DND-41 (cell line): Measurements from ENCODE around the gene SEMA3D.

Source experiments
- ATAC-seq: fragments of 200-7000 bp; cut with Tn5 transposase; 3 replicates; pipeline ENCODE4 v1.9.1; 2021; ENCODE audit warnings: low read depth; ENCODE audit not compliant: insufficient read depth
- DNase-seq: peaks from one replicate; pipeline ENCODE4 v3.0.0-alpha.2; 2020
- H2AFZ ChIP-seq: 2 replicates; pipeline ENCODE4 v1.6.0; 2012; ENCODE audit warnings: low read depth, low read length
- H3K27ac ChIP-seq: 2 replicates; pipeline ENCODE4 v1.5.1; 2012; ENCODE audit warnings: low read length, inconsistent platforms
- H3K27me3 ChIP-seq: fragments of 200-600 bp; sonication (generic); 2 replicates; pipeline ENCODE4 v1.6.0; 2012; ENCODE audit warnings: low read length, mild to moderate bottlenecking, inconsistent platforms; ENCODE audit not compliant: insufficient read depth, poor library complexity
- H3K36me3 ChIP-seq: 2 replicates; pipeline ENCODE4 v1.5.1; 2012; ENCODE audit warnings: low read length, inconsistent platforms; ENCODE audit not compliant: insufficient read depth
- H3K4me1 ChIP-seq: 2 replicates; pipeline ENCODE4 v1.5.1; 2012; ENCODE audit warnings: mild to moderate bottlenecking, low read length; ENCODE audit not compliant: insufficient read depth
- H3K4me2 ChIP-seq: 2 replicates; pipeline ENCODE4 v1.6.0; 2012; ENCODE audit warnings: mild to moderate bottlenecking, moderate library complexity, low read length, inconsistent platforms; ENCODE audit not compliant: insufficient read depth
- H3K4me3 ChIP-seq, 2 experiments: fragments of 200-600 bp in 1 of 2; shearing (Covaris generic) in 1 of 2; 2 replicates each; pipeline ENCODE4 v1.5.1; 2012 to 2016; ENCODE audit warnings: inconsistent platforms in 2 of 2, low read length in 2 of 2, mild to moderate bottlenecking in 2 of 2, low read depth in 1 of 2, moderate library complexity in 1 of 2
- H3K79me2 ChIP-seq: 2 replicates; pipeline ENCODE4 v1.6.0; 2012; ENCODE audit warnings: low read length, inconsistent platforms; ENCODE audit not compliant: insufficient read depth
- H3K9ac ChIP-seq: 2 replicates; pipeline ENCODE4 v1.6.0; 2012; ENCODE audit warnings: low read depth, mild to moderate bottlenecking, inconsistent platforms, low read length, moderate library complexity
- H3K9me3 ChIP-seq: 2 replicates; pipeline ENCODE4 v1.5.1; 2012; ENCODE audit warnings: low read length, moderate library complexity, mild to moderate bottlenecking, inconsistent platforms; ENCODE audit not compliant: insufficient read depth, severe bottlenecking
- H4K20me1 ChIP-seq: 2 replicates; pipeline ENCODE4 v1.6.0; 2012; ENCODE audit warnings: low read length; ENCODE audit not compliant: insufficient read depth
- EZH2 ChIP-seq: IDR thresholded peaks from 3 replicates; pipeline ENCODE4 v1.6.1; 2012; ENCODE audit warnings: borderline replicate concordance, low read depth, mild to moderate bottlenecking, moderate library complexity, low read length, inconsistent platforms; ENCODE audit not compliant: severe bottlenecking
- TF ChIP-seq, protein P1 (sequence below): IDR thresholded peaks from 2 replicates; pipeline ENCODE4 v1.5.1; 2012; ENCODE audit warnings: borderline replicate concordance, low read length, moderate library complexity, mild to moderate bottlenecking; ENCODE audit not compliant: poor library complexity, severe bottlenecking; ENCODE audit errors: extremely low read depth

SEMA3D gene

DNA sequence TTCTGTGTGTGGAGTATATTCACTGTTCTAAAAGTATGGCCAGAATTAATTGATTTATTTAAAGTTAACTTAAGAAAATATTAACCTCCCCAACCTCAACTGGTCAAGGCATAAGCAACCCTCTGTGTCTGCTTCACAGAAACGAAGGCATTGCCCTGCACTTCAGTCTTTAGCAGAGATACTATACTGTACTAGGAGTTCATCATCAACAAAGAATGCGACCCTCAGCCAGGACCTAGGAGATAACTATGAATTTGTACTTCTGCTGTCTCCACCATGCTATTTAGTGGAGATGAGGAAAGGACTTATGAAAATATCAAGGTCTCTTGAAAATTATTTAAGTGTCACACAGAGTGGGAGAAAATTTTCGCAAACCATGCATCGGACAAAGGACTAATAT lies 35.7 kb upstream of the SEMA3D start:
- H3K9me3 ChIP-seq: no peaks in the 10 kb centered on the region
- H4K20me1 ChIP-seq: no peaks in the 10 kb centered on the region
- H3K79me2 ChIP-seq: no peaks in the 10 kb centered on the region
- ATAC-seq (no peak), DNase-seq (no peak)
- no peak overlapping the region for H3K4me2 ChIP-seq
- H3K4me3 ChIP-seq: no peak overlapping the region
- TF ChIP-seq, protein P1, sequence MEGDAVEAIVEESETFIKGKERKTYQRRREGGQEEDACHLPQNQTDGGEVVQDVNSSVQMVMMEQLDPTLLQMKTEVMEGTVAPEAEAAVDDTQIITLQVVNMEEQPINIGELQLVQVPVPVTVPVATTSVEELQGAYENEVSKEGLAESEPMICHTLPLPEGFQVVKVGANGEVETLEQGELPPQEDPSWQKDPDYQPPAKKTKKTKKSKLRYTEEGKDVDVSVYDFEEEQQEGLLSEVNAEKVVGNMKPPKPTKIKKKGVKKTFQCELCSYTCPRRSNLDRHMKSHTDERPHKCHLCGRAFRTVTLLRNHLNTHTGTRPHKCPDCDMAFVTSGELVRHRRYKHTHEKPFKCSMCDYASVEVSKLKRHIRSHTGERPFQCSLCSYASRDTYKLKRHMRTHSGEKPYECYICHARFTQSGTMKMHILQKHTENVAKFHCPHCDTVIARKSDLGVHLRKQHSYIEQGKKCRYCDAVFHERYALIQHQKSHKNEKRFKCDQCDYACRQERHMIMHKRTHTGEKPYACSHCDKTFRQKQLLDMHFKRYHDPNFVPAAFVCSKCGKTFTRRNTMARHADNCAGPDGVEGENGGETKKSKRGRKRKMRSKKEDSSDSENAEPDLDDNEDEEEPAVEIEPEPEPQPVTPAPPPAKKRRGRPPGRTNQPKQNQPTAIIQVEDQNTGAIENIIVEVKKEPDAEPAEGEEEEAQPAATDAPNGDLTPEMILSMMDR: no peak
- no peak for TF ChIP-seq EZH2
- no peak overlapping the region for H3K27ac ChIP-seq
- H2AFZ ChIP-seq: no peak overlapping the region
- no peaks in the 10 kb centered on the region for H3K36me3 ChIP-seq
- no peaks in the 10 kb centered on the region for H3K4me1 ChIP-seq
- no peak overlapping the region for H3K9ac ChIP-seq
- H3K27me3 ChIP-seq: no peaks in the 10 kb centered on the region

GRCh38 chr7:85221796-85222195 lies 34.9 kb upstream of the SEMA3D start:
- TF ChIP-seq, protein P1: no peak
- Histone ChIP-seq H3K4me1 (no peaks in the 10 kb centered on the region), H2AFZ (no peak overlapping the region), H3K27ac (no peak overlapping the region), H4K20me1 (no peaks in the 10 kb centered on the region), H3K9ac (no peak overlapping the region), H3K27me3 (no peaks in the 10 kb centered on the region), H3K4me2 (no peak overlapping the region), H3K79me2 (no peaks in the 10 kb centered on the region), H3K9me3 (no peaks in the 10 kb centered on the region), H3K4me3 (no peak overlapping the region), H3K36me3 (no peaks in the 10 kb centered on the region)
- DNase-seq (no peak), ATAC-seq (no peak)

DNA sequence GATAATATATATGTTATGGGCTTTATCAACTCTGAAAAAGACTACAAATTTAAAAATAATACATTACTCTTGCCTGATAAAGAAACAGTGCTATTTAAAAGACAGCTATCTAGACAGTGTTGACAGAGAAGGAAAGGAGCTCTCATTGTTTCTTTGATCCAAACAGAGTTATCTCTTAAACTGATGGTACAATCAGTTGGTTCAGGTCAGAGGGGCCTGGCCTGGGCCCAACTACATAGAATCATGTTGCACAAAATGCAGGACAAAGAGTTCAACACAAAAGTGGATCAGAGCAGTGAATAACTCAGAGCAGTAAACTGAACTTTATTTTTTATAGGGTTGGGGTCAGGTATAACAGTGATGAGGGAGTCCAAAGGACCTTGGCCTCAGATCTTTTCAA lies 33.8 kb upstream of the SEMA3D start:
- H3K4me3 ChIP-seq: no peak overlapping the region
- ATAC-seq (no peak), DNase-seq (no peak)
- no peak for TF ChIP-seq EZH2
- TF ChIP-seq, protein P1: no peak
- no peak overlapping the region for H3K4me2 ChIP-seq
- no peak overlapping the region for H3K27ac ChIP-seq
- no peaks in the 10 kb centered on the region for H3K36me3 ChIP-seq
- H3K9ac ChIP-seq: no peak overlapping the region
- H4K20me1 ChIP-seq: no peaks in the 10 kb centered on the region
- no peaks in the 10 kb centered on the region for H3K9me3 ChIP-seq
- H2AFZ ChIP-seq: no peak overlapping the region
- no peaks in the 10 kb centered on the region for H3K27me3 ChIP-seq
- H3K4me1 ChIP-seq: no peaks in the 10 kb centered on the region
- no peaks in the 10 kb centered on the region for H3K79me2 ChIP-seq

- Histone ChIP-seq H3K4me1 (no peaks in the 10 kb centered on the region), H3K9me3 (no peaks in the 10 kb centered on the region), H3K27ac (no peak overlapping the region), H3K36me3 (no peaks in the 10 kb centered on the region), H3K79me2 (no peaks in the 10 kb centered on the region), H3K27me3 (no peaks in the 10 kb centered on the region), H2AFZ (no peak overlapping the region), H4K20me1 (no peaks in the 10 kb centered on the region), H3K9ac (no peak overlapping the region), H3K4me3 (no peak overlapping the region), H3K4me2 (no peak overlapping the region)
- DNase-seq (no peak), ATAC-seq (no peak)
- no peak for TF ChIP-seq EZH2
- TF ChIP-seq, protein P1: no peak
Observed at GRCh38 chr7:85220023-85220422, 33.2 kb upstream of the SEMA3D start.
